Activated B cell treated with CpG ODN at 0.5 μM for 24 hours (primary cell): ENCODE measurements around the gene TFEB. TPM values are rescaled to one million over a fixed set of nuclear protein-coding genes. Genes with fewer than 3 reads are reported as not detected.

ENCODE experiments used
- ATAC-seq: fragments of 200-7000 bp; cut with Tn5 transposase; one replicate; pipeline ENCODE4 v1.10.0; 2021; ENCODE audit warnings: low read depth, mild to moderate bottlenecking, moderate library complexity
- CTCF ChIA-PET: fragments of 350-600 bp; sonication (Branson Sonifier 250); formaldehyde crosslinking; loops from one replicate; lab custom pipeline; 2021; ENCODE audit warnings: antibody characterized with exemption; lab: Charles Lee
- POLR2A ChIA-PET: fragments of 350-600 bp; sonication (Branson Sonifier 250); formaldehyde crosslinking; loops from one replicate; lab custom pipeline; 2021; ENCODE audit warnings: antibody characterized with exemption; lab: Charles Lee
- DNase-seq: peaks from one replicate; pipeline ENCODE4 v3.0.0; 2022
- H3K27ac Mint-ChIP-seq: one replicate; pipeline ENCODE4 v1.8.0; 2020; ENCODE audit warnings: mixed read lengths
- H3K27me3 Mint-ChIP-seq: one replicate; pipeline ENCODE4 v1.8.0; 2021; ENCODE audit warnings: mixed read lengths
- H3K36me3 Mint-ChIP-seq: one replicate; pipeline ENCODE4 v1.8.0; 2021; ENCODE audit warnings: low read depth, mixed read lengths
- H3K4me1 Mint-ChIP-seq: one replicate; pipeline ENCODE4 v1.8.0; 2021; ENCODE audit warnings: mixed read lengths
- H3K4me3 Mint-ChIP-seq: one replicate; pipeline ENCODE4 v1.8.0; 2020; ENCODE audit warnings: mild to moderate bottlenecking, mixed read lengths
- H3K9me3 Mint-ChIP-seq: one replicate; pipeline ENCODE4 v1.8.0; 2020; ENCODE audit warnings: mixed read lengths
- CTCF ChIP-seq: fragments of 200-600 bp; IDR thresholded peaks from one replicate; pipeline ENCODE4 v1.8.0; 2022; ENCODE audit warnings: antibody characterized with exemption, mild to moderate bottlenecking
- intact Hi-C: fragments of 100-400 bp; cut with micrococcal nuclease; formaldehyde crosslinking; loops from one replicate; pipeline ENCODE4 v1.15.1; 2024
- total RNA-seq: library from RNA; stranded (reverse); gene quantifications from 2 replicates; pipeline ENCODE4 v1.2.3, GENCODE V29; 2022

Gene TFEB
- total RNA-seq, 1 donor from 2014 or later: 203 TPM

- Mint-ChIP-seq H3K4me1 (peaks cover 17% of the 10 kb centered on the region), H3K27me3 (no peaks in the 10 kb centered on the region), H3K36me3 (peaks cover 26% of the 10 kb centered on the region), H3K27ac (no peak overlapping the region), H3K4me3 (no peak overlapping the region), H3K9me3 (no peaks in the 10 kb centered on the region)
- POLR2A ChIA-PET: interaction anchor here (1.6 to 1.9 kb wide), 2 partner anchors 175 to 273 kb away, joined by 3 to 13 read pairs; partner anchors contain the start of gene TAF8
- ATAC-seq (no peak), DNase-seq (no peak)
- intact Hi-C loops: loop anchor here (2.0 kb wide), 1 partner anchor 409 kb away; no protein-coding TSS in a partner anchor
- TF ChIP-seq CTCF: no peak
- CTCF ChIA-PET: interaction anchor here (1.1 to 4.0 kb wide), 4 partner anchors 8 to 326 kb away, joined by 3 to 27 read pairs (median 4); no protein-coding TSS in a partner anchor
Measured at GRCh38 chr6:41777551-41778285, 42.3 kb upstream of the TFEB start.

- no peaks in the 10 kb centered on the region for H3K27me3 Mint-ChIP-seq
- ChIA-PET POLR2A (interaction anchor here (0.5 to 1.2 kb wide), 4 partner anchors 12 to 406 kb away, joined by 3 to 10 read pairs (median 4); partner anchors contain the start of gene TOMM6), CTCF (interaction anchor here (1.0 to 4.0 kb wide), 6 partner anchors 12 to 289 kb away, joined by 3 to 27 read pairs (median 6); partner anchors contain the start of gene TOMM6)
- ATAC-seq: no peak
- TF ChIP-seq CTCF: no peak
- no peaks in the 10 kb centered on the region for H3K9me3 Mint-ChIP-seq
- H3K36me3 Mint-ChIP-seq: peaks cover 45% of the 10 kb centered on the region
- no peak overlapping the region for H3K27ac Mint-ChIP-seq
- peaks cover 11% of the 10 kb centered on the region for H3K4me1 Mint-ChIP-seq
- no peak for DNase-seq
- no peak overlapping the region for H3K4me3 Mint-ChIP-seq
- intact Hi-C loops: no loop called here
Measured at GRCh38 chr6:41775293-41775882, 40.0 kb upstream of the TFEB start.

- Mint-ChIP-seq H3K4me3 (no peak overlapping the region), H3K27me3 (no peaks in the 10 kb centered on the region), H3K36me3 (peaks cover 49% of the 10 kb centered on the region), H3K4me1 (peaks cover 10% of the 10 kb centered on the region), H3K27ac (no peak overlapping the region), H3K9me3 (no peaks in the 10 kb centered on the region)
- POLR2A ChIA-PET: interaction anchor here (0.5 to 1.2 kb wide), 3 partner anchors 92 to 406 kb away, joined by 3 to 10 read pairs (median 3); no protein-coding TSS in a partner anchor
- DNase-seq (no peak), ATAC-seq (no peak)
- intact Hi-C loops: no loop called here
- no peak for TF ChIP-seq CTCF
- CTCF ChIA-PET: interaction anchor here (1.4 to 4.0 kb wide), 4 partner anchors 12 to 288 kb away, joined by 3 to 27 read pairs (median 6); partner anchors contain the start of gene TOMM6
Measured at GRCh38 chr6:41774841-41775240, 39.4 kb upstream of the TFEB start.

GRCh38 chr6:41771058-41771983 lies 35.9 kb upstream of the TFEB start:
- H3K27ac Mint-ChIP-seq: no peak overlapping the region
- intact Hi-C loops: no loop called here
- no peaks in the 10 kb centered on the region for H3K4me1 Mint-ChIP-seq
- ChIA-PET POLR2A (interaction anchor here (0.5 kb wide), 1 partner anchor 32 kb away, joined by 3 read pairs; no protein-coding TSS in a partner anchor), CTCF (no interaction called here)
- ATAC-seq (no peak), DNase-seq (no peak)
- no peaks in the 10 kb centered on the region for H3K27me3 Mint-ChIP-seq
- no peak overlapping the region for H3K4me3 Mint-ChIP-seq
- peaks cover 48% of the 10 kb centered on the region for H3K36me3 Mint-ChIP-seq
- TF ChIP-seq CTCF: no peak
- no peaks in the 10 kb centered on the region for H3K9me3 Mint-ChIP-seq
